BE2C (cell line): ENCODE results near the gene TRAF1.

Source experiments
- DNase-seq: peaks from one replicate; pipeline ENCODE4 v3.0.0-alpha.2; 2020
- H3K27me3 ChIP-seq: fragments of 250-450 bp; sonication (Bioruptor Pico); 2 replicates; pipeline ENCODE4 v1.5.1; 2020; ENCODE audit warnings: mild to moderate bottlenecking
- H3K36me3 ChIP-seq: fragments of 250-450 bp; sonication (Bioruptor Pico); 2 replicates; pipeline ENCODE4 v1.5.1; 2020; ENCODE audit warnings: mild to moderate bottlenecking
- H3K4me1 ChIP-seq: fragments of 250-450 bp; sonication (Bioruptor Pico); 2 replicates; pipeline ENCODE4 v1.5.1; 2020
- H3K4me3 ChIP-seq: 2 replicates; pipeline ENCODE4 v1.5.1; 2011; ENCODE audit warnings: low read depth, low read length
- H3K9me3 ChIP-seq: fragments of 250-450 bp; sonication (Bioruptor Pico); 2 replicates; pipeline ENCODE4 v1.5.1; 2020
- CTCF ChIP-seq: IDR thresholded peaks from 2 replicates; pipeline ENCODE4 v1.5.1; 2012; ENCODE audit warnings: mild to moderate bottlenecking, low read depth, low read length

Gene TRAF1

GRCh38 chr9:120914396-120914795 lies 12.2 kb downstream of the TRAF1 start:
- H3K27me3 ChIP-seq: no peaks in the 10 kb centered on the region
- peaks cover 10% of the 10 kb centered on the region for H3K4me1 ChIP-seq
- DNase-seq: no peak
- no peaks in the 10 kb centered on the region for H3K36me3 ChIP-seq
- no peaks in the 10 kb centered on the region for H3K9me3 ChIP-seq
- H3K4me3 ChIP-seq: no peak overlapping the region
- no peak for TF ChIP-seq CTCF

DNA sequence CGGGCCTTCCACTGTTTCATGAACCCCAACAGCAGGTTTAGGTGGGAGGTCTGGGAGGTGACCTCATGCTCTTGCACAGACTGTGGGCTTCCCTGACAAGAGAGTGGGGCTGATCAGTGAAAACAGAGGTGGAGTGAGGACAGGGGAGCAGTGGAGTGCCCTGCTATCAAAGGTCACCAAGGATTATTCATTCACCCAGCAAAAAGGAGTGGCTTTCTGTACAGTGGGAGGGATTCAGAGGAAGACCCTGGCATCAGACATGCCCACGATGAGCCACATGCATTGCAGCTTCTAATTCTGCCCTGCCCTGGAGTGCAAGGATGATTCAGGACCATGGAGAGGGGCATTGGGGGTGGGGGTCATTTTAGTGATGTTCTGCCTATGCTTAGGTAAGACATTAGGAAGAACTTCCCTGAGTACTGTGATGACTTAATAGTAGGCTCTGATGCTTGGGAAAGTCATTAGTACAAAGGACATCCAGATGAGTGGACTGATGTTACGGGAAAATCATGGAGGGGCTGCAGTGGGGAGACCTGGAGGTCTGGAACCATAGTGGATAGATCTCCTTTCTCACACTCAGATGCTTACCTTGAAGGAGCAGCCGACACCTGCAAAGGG lies 12.8 kb downstream of the TRAF1 start:
- H3K9me3 ChIP-seq: no peaks in the 10 kb centered on the region
- H3K4me1 ChIP-seq: peaks cover 10% of the 10 kb centered on the region
- H3K27me3 ChIP-seq: no peaks in the 10 kb centered on the region
- DNase-seq: no peak
- TF ChIP-seq CTCF: no peak
- no peaks in the 10 kb centered on the region for H3K36me3 ChIP-seq
- no peak overlapping the region for H3K4me3 ChIP-seq

GRCh38 chr9:120912958-120913646 lies 13.5 kb downstream of the TRAF1 start:
- no peak for TF ChIP-seq CTCF
- no peaks in the 10 kb centered on the region for H3K9me3 ChIP-seq
- peaks cover 10% of the 10 kb centered on the region for H3K4me1 ChIP-seq
- no peaks in the 10 kb centered on the region for H3K36me3 ChIP-seq
- DNase-seq: no peak
- H3K4me3 ChIP-seq: no peak overlapping the region
- no peaks in the 10 kb centered on the region for H3K27me3 ChIP-seq

- DNase-seq: no peak
- H3K27me3 ChIP-seq: no peaks in the 10 kb centered on the region
- no peaks in the 10 kb centered on the region for H3K9me3 ChIP-seq
- H3K4me1 ChIP-seq: peaks cover 6% of the 10 kb centered on the region
- H3K36me3 ChIP-seq: no peaks in the 10 kb centered on the region
- TF ChIP-seq CTCF: no peak
- H3K4me3 ChIP-seq: no peak overlapping the region
These were observed 15.2 kb downstream of the TRAF1 start for GRCh38 chr9:120911295-120911837.

- Histone ChIP-seq H3K36me3 (no peaks in the 10 kb centered on the region), H3K4me1 (no peaks in the 10 kb centered on the region), H3K9me3 (no peaks in the 10 kb centered on the region), H3K27me3 (no peaks in the 10 kb centered on the region), H3K4me3 (no peak overlapping the region)
- no peak for TF ChIP-seq CTCF
- DNase-seq: no peak
These were observed 16.0 kb downstream of the TRAF1 start for GRCh38 chr9:120910643-120911042.

DNA sequence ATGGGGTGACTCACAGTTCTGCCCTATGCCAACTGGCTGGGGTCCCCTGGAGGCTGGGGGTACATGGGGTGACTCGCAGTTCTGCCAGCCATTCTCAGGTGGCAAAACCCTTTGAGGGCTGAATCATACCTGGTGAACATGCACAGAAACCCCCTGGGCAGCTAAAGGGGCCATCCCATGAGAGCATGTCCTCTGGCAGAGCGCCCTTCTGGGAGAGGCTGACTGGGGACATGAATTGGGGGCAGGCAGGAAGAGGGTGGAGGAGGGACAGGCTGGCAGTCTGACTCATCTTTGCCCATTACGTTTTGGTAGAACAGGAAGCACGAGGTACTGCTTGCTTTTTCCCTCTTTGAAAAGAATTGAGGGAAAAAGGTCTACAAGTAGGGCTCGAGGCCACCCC lies 16.7 kb downstream of the TRAF1 start:
- no peaks in the 10 kb centered on the region for H3K4me1 ChIP-seq

More for the DNA sequence above, 16.7 kb downstream of the TRAF1 start:
- H3K36me3 ChIP-seq: no peaks in the 10 kb centered on the region
- H3K27me3 ChIP-seq: no peaks in the 10 kb centered on the region
- no peak for TF ChIP-seq CTCF
- H3K4me3 ChIP-seq: no peak overlapping the region
- H3K9me3 ChIP-seq: no peaks in the 10 kb centered on the region
- no peak for DNase-seq
